GM18526 (cell line): ENCODE measurements around the gene NEK6.

Source experiments
- POLR2A ChIP-seq: IDR thresholded peaks from 3 replicates; pipeline ENCODE4 v1.6.1; 2011; ENCODE audit not compliant: insufficient read length; ENCODE audit errors: extremely low read depth

Gene NEK6

GRCh38 chr9:124218987-124219461, 38.7 kb upstream of the NEK6 start:
- no peak for TF ChIP-seq POLR2A

- no peak for TF ChIP-seq POLR2A
Observed at GRCh38 chr9:124220946-124221451, 36.8 kb upstream of the NEK6 start.

GRCh38 chr9:124221676-124222075, 36.1 kb upstream of the NEK6 start:
- TF ChIP-seq POLR2A = no peak

- no peak for TF ChIP-seq POLR2A
Observed at GRCh38 chr9:124222109-124222508, 35.6 kb upstream of the NEK6 start.

GRCh38 chr9:124222918-124223720, 34.6 kb upstream of the NEK6 start:
- TF ChIP-seq POLR2A = no peak

GRCh38 chr9:124225945-124226344, 31.8 kb upstream of the NEK6 start:
- no peak for TF ChIP-seq POLR2A

GRCh38 chr9:124228516-124228915, 29.2 kb upstream of the NEK6 start:
- no peak for TF ChIP-seq POLR2A

- TF ChIP-seq POLR2A = no peak
Observed at GRCh38 chr9:124231095-124231737, 26.5 kb upstream of the NEK6 start.

- TF ChIP-seq POLR2A = no peak
Observed at GRCh38 chr9:124238546-124239140, 19.1 kb upstream of the NEK6 start.

- no peak for TF ChIP-seq POLR2A
Observed at GRCh38 chr9:124239249-124240073, 18.3 kb upstream of the NEK6 start.

GRCh38 chr9:124242331-124243194, 15.2 kb upstream of the NEK6 start:
- TF ChIP-seq POLR2A = no peak

GRCh38 chr9:124248066-124248465, 9.7 kb upstream of the NEK6 start:
- no peak for TF ChIP-seq POLR2A

GRCh38 chr9:124248960-124249359, 8.8 kb upstream of the NEK6 start:
- TF ChIP-seq POLR2A = no peak

GRCh38 chr9:124251204-124251603, 6.5 kb upstream of the NEK6 start:
- TF ChIP-seq POLR2A = no peak
